Measurements from ENCODE around the gene THTPA.
A peak's percentile ranks its signal among the peaks of the same experiment; 100 is the strongest.
"Not testable (repeated sequence)": the region's sequence is repeated elsewhere in the genome, so short reads cannot be mapped to it uniquely, and the experiment has no call there.

THTPA gene

DNA sequence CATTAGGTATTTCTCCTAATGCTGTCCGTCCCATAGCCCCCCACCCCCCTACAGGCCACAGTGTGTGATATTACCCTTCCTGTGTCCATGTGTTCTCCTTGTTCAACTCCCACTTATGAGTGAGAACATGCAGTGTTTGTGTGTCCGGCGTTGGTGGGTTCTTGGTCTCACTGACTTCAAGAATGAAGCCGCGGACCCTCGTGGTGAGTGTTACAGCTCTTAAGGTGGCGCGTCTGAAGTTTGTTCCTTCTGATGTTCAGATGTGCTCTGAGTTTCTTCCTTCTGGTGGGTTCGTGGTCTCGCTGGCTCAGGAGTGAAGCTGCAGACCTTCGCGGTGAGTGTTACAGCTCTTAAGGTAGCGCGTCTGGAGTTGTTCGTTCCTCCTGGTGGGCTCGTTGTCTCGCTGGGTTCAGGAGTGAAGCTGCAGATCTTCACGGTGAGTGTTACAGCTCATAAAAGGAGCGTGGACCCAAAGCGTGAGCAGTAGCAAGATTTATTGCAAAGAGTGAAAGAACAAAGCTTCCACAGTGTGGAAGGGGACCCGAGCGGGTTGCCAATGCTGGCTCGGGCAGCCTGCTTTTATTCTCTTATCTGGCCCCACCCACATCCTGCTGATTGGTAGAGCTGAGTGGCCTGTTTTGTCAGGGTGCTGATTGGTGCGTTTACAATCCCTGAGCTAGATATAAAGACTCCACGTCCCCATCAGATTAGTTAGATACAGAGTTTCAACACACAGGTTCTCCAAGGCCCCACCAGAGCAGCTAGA is 27.9 kb downstream of the THTPA start:
- not testable (repeated sequence) for DNase-seq (ENCODE audit: low read depth)

DNA sequence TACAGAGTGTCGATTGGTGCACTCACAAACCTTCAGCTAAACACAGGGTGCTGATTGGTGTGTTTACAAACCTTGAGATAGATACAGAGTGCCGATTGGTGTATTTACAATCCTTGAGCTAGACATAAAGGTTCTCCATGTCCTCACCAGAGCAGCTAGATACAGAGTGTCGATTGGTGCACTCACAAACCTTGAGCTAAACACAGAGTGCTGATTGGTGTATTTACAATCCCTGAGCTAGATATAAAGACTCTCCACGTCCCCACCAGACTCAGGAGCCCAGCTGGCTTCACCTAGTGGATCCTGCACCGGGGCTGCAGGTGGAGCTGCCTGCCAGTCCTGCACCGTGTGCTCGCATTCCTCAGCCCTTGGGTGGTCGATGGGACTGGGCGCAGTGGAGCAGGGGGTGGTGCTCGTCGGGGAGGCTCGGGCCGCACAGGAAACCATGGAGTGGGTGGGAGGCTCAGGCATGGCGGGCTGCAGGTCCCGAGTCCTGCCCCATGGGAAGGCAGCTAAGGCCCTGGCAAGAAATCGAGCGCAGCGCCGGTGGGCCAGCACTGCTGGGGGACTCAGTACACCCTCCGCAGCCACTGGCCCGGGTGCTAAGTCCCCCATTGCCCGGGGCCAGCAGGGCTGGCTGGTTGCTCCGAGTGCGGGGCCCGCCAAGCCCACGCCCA is 28.6 kb downstream of the THTPA start:
- not testable (repeated sequence) for DNase-seq (ENCODE audit: low read depth)

DNA sequence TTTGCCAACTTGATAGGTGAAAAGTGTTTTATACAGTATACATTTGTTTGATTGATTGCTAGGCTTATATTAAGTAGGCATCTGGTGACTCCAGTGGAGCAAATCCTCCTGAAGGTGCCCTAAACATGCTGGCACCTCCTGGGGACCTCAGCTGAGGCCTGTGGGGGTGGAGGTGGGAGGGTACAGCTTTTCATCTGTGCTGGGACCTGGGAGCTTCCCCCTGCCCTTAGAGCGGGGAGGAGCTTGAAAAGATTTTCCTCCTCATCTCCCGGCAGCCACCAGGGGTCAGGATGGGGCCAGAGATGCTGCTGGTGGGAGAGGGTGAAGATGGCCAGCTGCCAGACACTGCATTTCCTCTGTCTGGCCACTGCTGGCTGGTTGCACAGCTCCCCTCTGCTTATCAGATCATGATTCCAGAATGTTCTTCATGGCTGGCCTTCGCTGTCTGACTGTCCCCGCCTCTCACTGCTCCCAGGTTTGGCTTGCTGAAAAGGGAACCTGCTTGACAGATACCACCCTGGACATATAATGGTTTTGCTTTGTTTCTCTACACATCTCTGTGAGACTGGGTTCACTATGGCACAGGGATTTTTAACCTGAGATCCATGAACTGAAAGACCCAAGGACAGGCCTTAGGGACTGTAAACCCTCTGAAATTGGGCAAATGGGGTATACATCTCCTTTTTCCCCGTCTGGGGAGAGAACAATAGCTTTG is 33.0 kb downstream of the THTPA start:
- DNase-seq (ENCODE audit: low read depth), result peak; percentile 34

DNA sequence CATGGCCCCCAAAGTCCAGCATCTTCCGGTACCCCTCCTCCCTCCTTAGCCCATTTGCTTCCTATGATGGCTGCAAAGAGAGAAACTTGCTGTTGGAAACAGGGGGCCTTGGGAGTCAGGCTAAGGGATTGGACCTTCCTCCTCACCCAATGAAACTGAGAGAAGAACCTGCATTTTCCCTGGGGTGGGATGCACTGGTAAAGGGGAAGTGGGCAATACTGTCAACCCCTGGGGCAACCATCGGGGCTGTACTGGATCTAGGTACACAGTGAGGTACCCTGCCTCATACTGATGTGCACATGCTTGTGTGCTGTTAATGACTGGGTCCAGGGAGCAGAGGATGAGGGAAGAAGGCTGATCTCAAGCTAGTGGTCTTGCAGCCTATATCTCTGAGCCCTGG is 33.5 kb downstream of the THTPA start:
- DNase-seq (ENCODE audit: low read depth), result no peak

DNA sequence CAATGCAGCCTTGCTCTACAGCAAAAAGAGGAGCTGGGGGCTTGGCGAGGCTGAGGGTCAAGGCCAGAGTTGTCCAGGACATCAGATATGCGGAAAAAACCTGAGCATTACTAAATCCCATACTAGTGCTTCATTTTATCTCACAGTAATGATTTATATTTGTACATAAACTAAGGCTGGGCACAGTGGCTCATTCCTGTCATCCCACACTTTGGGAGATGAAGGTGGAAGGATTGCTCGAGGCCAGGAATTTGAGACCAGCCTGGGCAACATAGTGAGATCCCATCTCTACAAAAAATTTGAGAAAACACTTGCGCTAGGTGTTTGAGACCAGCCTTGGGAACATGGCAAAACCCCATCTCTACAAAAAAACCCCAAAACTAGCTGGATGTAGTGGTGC is 34.1 kb downstream of the THTPA start:
- DNase-seq (ENCODE audit: low read depth), result no peak

DNA sequence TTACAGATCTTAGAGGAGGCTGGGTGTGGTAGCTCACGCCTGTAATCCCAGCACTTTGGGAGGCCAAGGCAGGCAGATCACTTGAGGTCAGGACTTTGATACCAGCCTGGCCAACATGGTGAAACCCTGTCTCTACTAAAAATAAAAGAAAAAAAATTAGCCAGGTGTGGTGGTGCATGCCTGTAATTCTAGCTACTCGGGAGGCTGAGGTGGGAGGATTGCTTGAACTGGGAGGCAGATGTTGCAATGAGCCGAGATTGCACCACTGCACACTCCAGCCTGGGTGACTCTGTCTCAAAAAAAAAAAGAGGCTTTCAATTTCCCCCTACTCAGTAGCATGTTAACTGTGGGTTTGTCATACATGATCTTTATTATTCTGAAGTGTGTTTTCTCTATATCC is 38.1 kb downstream of the THTPA start:
- not testable (repeated sequence) for DNase-seq (ENCODE audit: low read depth)

DNA sequence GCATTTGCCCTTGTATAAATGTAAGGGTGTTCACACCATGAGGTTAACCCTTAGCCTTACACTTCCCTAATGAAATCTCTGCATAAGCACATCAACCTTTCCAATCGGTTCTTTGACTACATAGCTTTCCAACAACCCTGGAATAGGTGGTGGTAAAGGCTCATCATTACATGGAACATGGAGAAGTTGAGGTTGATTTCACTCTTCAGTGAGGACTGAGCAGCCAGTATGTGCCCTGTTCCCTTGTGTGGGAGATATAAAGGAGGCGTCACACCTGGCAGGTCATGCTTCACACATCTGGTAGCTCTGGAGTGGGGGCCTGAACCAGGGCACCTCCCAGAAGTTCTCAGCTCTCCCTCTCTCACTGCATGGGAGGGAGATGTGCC is 44.2 kb downstream of the THTPA start:
- no peak for DNase-seq (ENCODE audit: low read depth)

DNA sequence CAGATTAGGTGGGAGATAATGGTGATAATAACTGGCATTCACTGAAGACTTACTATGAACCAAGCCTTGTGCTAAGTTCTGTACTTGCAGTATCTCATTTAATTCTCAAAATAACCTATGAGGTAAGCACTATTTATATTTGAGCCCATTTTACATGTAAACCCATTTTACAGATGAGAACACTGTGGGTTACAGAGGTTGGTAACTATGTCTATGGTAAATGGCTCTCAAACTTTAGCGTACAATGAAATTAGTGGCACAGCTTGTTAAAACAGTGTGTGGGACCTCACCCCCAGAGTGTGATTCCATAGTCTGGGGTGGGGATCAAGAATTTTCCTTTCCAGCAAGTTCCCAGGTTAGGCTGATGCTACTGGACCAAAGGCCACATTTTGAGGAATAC is 44.7 kb downstream of the THTPA start:
- DNase-seq (ENCODE audit: low read depth), result no peak

DNA sequence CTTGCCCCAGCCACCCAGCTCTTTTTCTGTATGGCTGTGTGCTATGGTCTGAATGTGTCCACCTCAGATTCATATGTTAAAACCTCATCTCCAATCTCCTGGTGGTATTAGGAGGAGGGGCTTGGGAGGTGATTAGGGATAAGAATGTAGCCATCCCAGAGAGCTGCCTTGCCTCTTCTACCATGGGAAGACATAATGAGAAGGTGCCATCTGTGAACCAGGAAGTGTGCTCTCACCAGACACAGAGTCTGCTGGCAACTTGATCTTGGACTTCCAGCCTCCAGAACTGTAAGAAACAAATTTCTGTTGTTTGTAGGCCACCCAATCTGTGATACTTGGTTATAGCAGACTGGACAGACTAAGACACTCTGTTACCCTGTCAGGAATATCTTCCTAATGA is 45.4 kb downstream of the THTPA start:
- DNase-seq (ENCODE audit: low read depth), result no peak

DNA sequence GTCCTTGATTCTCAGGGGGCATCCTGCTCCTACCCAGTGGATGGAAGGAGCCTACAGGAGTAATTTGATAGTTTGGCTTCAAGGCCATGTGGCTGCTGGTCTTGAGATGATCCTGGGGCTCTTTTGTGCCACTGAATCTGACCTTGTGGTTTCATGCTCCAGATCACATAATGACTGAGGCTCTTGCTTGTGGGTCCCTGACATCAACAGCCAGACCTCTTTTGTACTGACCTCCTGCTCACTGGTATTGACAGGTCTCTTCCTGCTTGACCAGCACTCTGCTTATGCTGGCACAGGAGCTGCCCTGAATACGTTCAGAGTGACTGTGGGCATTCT is 45.7 kb downstream of the THTPA start:
- DNase-seq (ENCODE audit: low read depth), result no peak

DNA sequence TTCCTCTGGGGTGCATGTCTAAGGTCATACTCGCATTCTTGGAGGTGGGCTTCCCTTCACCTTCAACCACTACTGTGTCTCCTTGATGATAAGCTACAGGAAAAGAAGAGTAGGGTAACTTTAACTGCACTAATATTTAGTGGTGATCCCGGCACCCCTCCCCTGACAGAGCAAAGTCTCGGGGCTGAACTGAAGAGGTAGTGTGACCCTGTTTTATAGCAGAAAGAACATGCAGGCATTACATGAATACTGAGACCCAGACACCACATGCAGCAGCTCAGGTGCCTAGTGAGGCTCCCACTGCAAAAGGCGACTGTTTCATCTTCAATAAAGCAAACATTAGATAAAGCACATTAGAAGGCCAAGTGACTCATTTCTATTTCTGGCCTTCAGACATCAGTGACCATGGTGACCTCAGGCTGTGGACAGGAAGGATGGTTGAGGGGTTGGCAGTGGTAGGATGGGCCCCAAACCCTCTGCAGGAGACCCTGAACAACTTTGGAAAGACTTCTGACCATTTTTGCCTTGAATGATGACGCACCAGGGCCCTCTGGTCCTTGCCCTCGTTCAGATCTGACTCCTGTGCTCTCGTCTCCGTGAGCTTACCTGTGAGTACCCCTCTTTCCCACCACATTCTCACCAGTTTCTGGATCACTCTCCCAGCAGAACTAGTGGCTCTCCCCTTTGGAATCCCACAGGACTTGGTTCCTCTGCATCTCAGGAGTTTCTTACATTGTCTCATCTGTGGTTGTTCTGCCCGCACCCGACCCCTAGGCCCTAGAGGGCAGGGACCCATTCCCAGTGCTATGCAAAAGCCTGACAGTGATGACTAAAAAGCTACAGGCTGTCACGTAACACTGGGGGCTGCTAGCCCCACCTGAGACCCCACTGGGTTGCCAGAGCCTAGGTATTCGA is 46.4 kb downstream of the THTPA start:
- no peak for DNase-seq (ENCODE audit: low read depth)

DNA sequence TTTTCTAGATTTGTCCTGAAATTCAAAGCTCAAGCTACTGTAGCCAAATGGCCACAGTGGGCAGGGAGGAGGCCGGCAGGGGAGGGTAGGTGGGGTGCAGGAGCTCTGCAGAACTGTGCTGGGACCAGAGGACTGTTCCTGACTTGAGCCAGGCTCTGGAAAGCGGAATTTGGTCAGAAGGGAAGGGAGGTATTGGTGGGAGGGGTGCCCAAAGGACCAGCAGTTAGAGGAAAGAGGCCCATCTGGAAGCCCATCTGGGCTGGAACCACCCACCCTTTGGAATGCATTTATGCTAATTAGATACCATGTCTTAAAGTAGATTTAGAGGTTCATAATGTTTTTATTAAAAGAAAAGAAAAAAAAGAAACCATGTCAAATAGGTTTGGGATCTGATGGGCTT is 47.0 kb downstream of the THTPA start:
- DNase-seq (ENCODE audit: low read depth), result no peak

DNA sequence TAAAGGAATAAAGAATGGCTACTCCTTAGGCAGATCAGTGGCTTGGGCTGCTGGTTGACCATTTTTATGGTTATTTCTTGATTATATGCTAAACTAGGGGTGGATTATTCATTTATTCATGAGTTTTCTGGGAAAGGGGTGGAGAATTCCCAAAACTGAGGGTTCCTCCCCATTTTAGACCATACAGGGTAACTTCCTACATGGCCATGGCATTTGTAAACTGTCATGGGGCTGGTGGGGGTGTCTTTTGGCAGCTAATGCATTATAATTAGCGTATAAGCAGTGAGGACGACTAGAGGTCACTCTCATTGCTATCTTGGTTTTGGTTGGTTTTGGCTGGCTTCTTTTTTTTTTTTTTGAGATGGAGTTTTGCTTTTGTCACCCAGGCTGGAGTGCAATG is 48.1 kb downstream of the THTPA start:
- DNase-seq (ENCODE audit: low read depth), result no peak

DNA sequence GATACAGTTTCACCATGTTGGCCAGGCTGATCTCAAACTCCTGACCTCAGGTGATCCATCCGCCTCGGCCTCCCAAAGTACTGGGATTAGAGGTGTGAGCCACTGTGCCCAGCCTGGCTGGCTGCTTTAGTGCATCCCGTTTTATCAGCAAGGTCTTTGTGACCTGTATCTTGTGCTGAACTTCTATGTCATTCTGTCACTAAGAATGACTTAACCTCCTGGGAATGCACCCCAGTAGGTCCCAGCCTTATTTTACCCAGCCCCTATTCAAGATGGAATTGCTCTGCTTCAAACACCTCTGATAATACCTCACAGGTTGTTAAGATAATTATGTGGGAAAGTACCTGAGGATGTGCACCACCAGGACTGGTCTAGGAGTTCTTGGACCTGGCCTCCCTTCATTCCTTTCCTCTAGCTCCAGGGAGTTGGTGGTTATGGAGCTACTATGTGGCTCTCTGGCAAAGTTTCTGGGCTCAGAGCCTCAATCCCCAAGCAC is 48.7 kb downstream of the THTPA start:
- no peak for DNase-seq (ENCODE audit: low read depth)

DNA sequence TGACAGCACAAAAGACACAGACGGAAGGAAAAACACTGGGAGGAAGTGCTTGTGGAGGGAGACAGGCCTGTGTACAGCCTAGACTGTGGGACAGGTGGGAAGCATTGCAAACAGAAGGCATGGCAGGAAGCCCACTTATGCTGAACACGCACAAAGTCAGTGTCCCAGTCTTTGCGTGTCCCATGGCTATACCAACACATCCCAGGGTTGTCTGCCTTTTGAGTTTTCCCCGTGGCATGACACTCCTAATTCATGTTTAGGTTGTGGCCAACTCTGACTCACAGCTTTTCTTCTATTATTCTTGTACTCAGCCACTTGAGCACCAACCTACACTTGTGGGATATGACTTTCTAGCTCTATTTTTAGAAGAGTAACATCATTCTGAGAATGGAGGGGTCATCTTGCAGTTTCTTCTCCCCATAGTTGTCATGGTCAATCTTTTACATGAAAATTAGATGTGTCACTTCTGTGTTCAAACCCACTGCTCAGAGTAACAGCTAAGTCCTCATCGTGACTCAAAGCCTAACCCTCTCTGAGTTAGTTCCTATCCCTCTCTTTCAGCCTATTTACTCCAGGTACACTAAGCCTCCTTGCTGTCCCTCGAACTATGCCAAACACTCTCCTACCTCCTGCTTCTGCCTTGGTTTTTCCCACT is 50.0 kb downstream of the THTPA start:
- no peak for DNase-seq (ENCODE audit: low read depth)

DNA sequence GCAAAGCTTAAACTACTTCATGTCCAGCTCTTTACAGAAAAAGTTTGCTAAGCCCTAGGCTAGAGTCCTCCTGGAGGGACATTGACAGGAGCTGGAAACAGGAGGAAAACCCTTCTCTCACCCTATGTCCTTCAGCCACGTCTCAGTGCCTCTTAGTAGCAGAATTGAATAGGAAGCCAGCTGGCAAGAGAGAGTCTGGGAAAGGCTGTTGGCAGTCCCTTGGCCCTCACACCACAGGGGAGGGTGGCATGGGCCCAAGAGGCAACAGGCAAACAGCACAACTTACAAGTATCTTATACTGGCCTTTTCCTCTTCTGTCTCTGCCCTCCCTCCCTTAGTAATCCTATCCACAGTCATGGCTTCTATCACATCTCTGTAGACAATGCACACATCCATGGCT is 52.4 kb downstream of the THTPA start:
- DNase-seq (ENCODE audit: low read depth), result no peak

DNA sequence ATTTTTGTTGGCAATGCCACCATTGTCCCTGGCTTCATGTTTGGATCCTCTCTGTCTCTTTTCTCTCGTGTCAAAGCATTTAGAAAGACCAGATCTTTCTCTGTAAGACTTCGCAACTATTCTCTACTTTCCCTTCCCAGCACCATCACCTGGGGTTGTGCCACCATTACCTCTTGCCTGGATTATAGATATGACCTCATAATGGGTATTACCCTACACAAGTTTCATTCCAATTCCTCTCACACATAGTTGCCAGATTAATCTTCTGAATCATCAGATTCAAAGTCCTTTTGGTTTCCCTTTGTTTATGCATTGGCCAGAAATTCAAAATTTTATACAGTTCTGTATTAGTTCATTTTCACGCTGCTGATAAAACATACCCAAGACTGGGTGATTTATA is 52.9 kb downstream of the THTPA start:
- DNase-seq (ENCODE audit: low read depth), result no peak

DNA sequence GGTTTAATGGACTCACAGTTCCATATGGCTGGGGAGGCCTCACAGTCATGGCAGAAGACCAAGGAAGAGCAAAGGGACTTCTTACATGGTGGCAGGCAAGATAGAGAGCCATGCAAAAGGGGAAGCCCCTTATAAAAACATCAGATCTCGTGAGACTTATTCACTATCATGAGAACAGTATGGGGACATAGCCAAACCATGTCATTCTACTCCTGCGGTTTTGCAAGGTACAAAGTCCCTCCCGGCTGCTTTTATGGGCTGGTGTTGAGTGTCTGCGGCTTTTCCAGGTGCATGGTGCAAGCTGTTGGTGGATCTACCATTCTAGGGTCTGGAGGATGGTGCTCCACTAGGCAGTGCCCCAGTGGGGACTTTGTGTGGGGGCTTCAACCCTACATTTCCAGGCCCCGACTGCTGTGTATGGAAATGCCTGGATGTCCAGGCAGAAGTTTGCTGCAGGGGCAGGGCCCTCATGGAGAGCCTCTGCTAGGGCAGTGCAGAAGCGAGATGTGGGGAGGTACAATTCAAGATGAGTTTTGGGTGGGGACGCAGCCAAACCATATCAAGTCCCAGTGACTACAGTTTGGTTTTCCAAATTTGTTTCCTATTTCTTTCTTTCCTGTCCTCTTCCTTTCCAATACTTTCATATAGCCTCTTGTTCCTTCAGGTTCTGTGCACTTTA is 53.5 kb downstream of the THTPA start:
- not testable (repeated sequence) for DNase-seq (ENCODE audit: low read depth)
